NCI-H774 (cell line): ENCODE measurements around the gene PXDC1.
"Not testable (repeated sequence)": the region's sequence is repeated elsewhere in the genome, so short reads cannot be mapped to it uniquely, and the experiment has no call there.

Experiments used
- DNase-seq: peaks from one replicate; lab custom pipeline; 2025; lab: John Stamatoyannopoulos, UW

The PXDC1 gene

GRCh38 chr6:3762359-3762758 lies 10.8 kb upstream of the PXDC1 start:
- no peak for DNase-seq

- DNase-seq, result no peak
Observed at GRCh38 chr6:3761989-3762270, 10.4 kb upstream of the PXDC1 start.

- no peak for DNase-seq
Observed at GRCh38 chr6:3759646-3760232, 8.2 kb upstream of the PXDC1 start.

GRCh38 chr6:3758842-3759144 lies 7.3 kb upstream of the PXDC1 start:
- no peak for DNase-seq

- not testable (repeated sequence) for DNase-seq
Observed at GRCh38 chr6:3757998-3758841, 6.7 kb upstream of the PXDC1 start.

GRCh38 chr6:3757241-3757641 lies 5.7 kb upstream of the PXDC1 start:
- DNase-seq, result no peak

GRCh38 chr6:3756546-3756945 lies 5.0 kb upstream of the PXDC1 start:
- no peak for DNase-seq

- DNase-seq, result no peak
Observed at GRCh38 chr6:3755637-3756545, 4.4 kb upstream of the PXDC1 start.

- no peak for DNase-seq
Observed at GRCh38 chr6:3754776-3755175, 3.3 kb upstream of the PXDC1 start.

- not testable (repeated sequence) for DNase-seq
Observed at GRCh38 chr6:3754032-3754725, 2.7 kb upstream of the PXDC1 start.

GRCh38 chr6:3753228-3753835 lies 1.8 kb upstream of the PXDC1 start:
- DNase-seq, result no peak

GRCh38 chr6:3752531-3753227 lies 1.2 kb upstream of the PXDC1 start:
- DNase-seq, result no peak

- peak; percentile 39 for DNase-seq
Observed at GRCh38 chr6:3751730-3752530, 417 bp upstream of the PXDC1 start.

- DNase-seq, result peak; percentile 38
Observed at GRCh38 chr6:3750317-3751076, 1.0 kb downstream of the PXDC1 start.

- no peak for DNase-seq
Observed at GRCh38 chr6:3749977-3750316, 1.6 kb downstream of the PXDC1 start.

GRCh38 chr6:3749067-3749841 lies 2.3 kb downstream of the PXDC1 start:
- no peak for DNase-seq

GRCh38 chr6:3748208-3749066 lies 3.1 kb downstream of the PXDC1 start:
- DNase-seq, result peak; percentile 36

- no peak for DNase-seq
Observed at GRCh38 chr6:3747100-3747737, 4.3 kb downstream of the PXDC1 start.
